Vagina (tissue), 2 donors: ENCODE data around the gene LANCL2.

Experiments used
- POLR2A ChIP-seq, 2 donors: fragments of 450-650 bp; IDR thresholded peaks; one replicate each; pipeline ENCODE4 v1.6.1; 2017; ENCODE audit warnings: antibody characterized with exemption in 2 of 2, mild to moderate bottlenecking in 2 of 2, moderate library complexity in 2 of 2
- POLR2AphosphoS5 ChIP-seq, 2 donors: sonication (generic); formaldehyde crosslinking; IDR thresholded peaks; one replicate each; pipeline ENCODE4 v1.9.0; 2017; ENCODE audit warnings: antibody characterized with exemption in 2 of 2, mild to moderate bottlenecking in 2 of 2, low read depth in 1 of 2; ENCODE audit not compliant: insufficient read depth in 1 of 2
- TF ChIP-seq, protein P1 (sequence below), 3 experiments: fragments of 450-650 bp in 2 of 3; fragments of 200-600 bp in 1 of 3; sonication (generic) in 1 of 3; IDR thresholded peaks; one replicate each; pipeline ENCODE4 v1.5.1; 2017 to 2019; ENCODE audit warnings: antibody characterized with exemption in 3 of 3, mild to moderate bottlenecking in 2 of 3, moderate library complexity in 2 of 3

GRCh38 chr7:55427342-55427741 lies 62.2 kb downstream of the LANCL2 start:
- TF ChIP-seq POLR2A (IDR thresholded peaks at IDR 0.05), result no peak
- TF ChIP-seq, protein P1, sequence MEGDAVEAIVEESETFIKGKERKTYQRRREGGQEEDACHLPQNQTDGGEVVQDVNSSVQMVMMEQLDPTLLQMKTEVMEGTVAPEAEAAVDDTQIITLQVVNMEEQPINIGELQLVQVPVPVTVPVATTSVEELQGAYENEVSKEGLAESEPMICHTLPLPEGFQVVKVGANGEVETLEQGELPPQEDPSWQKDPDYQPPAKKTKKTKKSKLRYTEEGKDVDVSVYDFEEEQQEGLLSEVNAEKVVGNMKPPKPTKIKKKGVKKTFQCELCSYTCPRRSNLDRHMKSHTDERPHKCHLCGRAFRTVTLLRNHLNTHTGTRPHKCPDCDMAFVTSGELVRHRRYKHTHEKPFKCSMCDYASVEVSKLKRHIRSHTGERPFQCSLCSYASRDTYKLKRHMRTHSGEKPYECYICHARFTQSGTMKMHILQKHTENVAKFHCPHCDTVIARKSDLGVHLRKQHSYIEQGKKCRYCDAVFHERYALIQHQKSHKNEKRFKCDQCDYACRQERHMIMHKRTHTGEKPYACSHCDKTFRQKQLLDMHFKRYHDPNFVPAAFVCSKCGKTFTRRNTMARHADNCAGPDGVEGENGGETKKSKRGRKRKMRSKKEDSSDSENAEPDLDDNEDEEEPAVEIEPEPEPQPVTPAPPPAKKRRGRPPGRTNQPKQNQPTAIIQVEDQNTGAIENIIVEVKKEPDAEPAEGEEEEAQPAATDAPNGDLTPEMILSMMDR (IDR thresholded peaks at IDR 0.05), result no peak
- no peak for TF ChIP-seq POLR2AphosphoS5 (IDR thresholded peaks at IDR 0.05; ENCODE audit: insufficient read depth in 1 of 2, low read depth in 1 of 2)
